ENCODE measurements around the gene MZF1.

MZF1 gene

DNA sequence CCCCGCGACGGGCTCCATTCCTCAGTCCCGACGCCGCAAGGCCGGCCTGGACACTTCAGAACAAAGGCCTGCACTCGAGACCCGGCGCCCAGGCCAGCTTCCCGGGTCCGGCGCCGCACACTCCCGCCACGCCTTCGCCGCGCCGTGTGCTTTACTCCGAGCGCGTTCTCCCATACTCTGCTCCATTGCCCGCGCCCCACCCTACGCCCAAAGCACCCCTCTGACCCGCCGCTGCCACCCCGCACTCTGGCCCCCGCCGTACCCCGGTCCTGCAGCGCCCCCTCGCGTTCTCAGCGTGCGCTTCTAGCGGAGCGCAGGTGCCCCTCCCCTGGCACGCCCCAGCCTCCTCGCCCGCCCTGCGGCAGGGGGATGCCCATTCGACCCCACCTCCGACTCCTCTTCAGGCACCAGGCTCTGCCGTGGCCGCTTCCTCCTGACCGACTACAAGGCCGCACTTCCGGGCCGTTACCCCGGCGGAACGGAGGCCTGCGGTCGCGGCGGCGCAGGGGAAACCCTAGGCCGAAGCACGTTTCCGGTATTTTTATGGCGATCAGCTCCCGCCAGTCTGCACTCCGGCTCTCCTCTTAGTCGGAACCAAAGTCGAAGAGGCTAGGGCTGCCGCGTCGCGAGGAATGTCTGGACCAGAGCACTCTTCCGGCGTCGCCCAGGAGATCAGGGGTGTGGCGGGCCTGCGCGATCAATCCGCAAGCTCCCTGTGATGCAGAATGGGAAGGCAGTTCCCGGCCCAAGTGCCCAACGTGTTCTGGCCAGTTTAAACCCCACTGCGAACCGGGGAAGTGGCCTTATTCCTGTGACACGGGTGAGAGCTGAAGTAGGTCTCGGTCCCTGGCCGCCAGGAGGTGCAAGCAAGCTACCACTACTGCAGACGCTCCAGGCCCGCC lies 53.5 kb downstream of the MZF1 start, which contains the start of gene ZBTB45:
Gene ZBTB45 (minus strand): TSS at position 456 of the 902 bp plus-strand sequence. CDS start 2,137 bp downstream, outside the sequence.
- H3K9ac ChIP-seq (ENCODE audit: low read depth, low read length): peak within 1 kb of the TSS; percentile 89
- peaks cover 21% of the 10 kb centered on the region for H3K4me1 ChIP-seq (ENCODE audit: insufficient read depth, low read length)
- no peaks in the 10 kb centered on the region for H3K9me3 ChIP-seq (ENCODE audit: control insufficient read depth, insufficient read depth, low read length)

DNA sequence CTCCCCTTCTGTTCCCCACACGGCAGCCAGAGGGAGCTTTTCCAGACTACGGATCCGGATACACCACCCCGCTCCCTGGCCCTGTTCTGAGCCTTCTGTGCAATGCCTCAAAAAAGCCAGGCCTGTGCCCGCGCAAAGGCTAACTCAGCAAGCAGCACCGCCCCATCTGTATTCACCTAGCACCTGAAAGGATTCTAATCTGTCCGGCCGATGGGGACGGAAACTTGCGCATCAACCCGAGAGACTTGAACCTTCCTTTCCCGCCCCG lies 54.1 kb downstream of the MZF1 start:
- Histone ChIP-seq H3K36me3 (ENCODE audit: insufficient read depth, low read length) (no peaks in the 10 kb centered on the region), H3K9ac (ENCODE audit: low read depth, low read length) (peak overlapping the region; percentile 89), H3K4me1 (ENCODE audit: insufficient read depth, low read length) (peaks cover 21% of the 10 kb centered on the region), H3K9me3 (ENCODE audit: control insufficient read depth, insufficient read depth, low read length) (no peaks in the 10 kb centered on the region)

More for the DNA sequence above, 53.5 kb downstream of the MZF1 start, which contains the start of gene ZBTB45:
- no peaks in the 10 kb centered on the region for H3K36me3 ChIP-seq (ENCODE audit: insufficient read depth, low read length)

DNA sequence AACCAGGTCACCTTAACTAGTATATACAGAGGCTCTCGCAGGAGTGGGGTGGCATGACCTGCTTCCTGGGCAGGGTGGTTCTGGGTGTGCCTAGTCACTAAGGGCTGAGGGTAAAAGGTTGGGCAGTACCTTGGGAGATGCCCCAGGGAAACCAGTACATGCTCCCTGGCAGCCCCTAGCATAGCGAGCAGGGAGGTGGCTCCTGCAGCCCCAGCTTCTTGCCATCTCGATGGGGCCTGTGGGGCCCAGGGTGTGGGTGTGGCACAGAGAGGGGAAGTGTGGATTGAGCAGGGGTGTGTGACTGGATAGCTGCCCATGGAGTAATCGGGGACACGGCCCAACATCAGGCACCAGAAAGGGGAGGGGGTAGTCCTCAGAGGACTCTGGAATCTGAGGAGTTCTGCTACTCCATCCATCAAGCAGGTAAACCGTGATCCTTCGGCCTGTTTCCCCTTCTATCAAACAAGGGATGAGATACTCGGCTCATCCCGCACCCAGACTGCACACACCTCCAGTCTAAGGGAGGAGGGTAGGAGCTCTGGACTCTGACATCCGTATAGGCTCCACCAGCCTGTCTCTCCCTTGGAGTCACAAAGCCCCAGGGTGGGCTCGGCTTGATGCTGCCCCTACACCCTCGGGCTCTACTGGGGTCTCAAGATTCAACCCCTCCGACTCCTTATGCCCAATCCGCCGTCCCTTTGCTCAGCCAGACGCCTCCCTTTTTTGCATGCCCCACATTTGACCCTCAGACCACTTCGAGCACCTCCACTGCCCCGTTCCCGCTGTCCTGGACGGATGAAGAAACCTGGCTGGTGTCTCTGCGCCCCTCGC lies 54.7 kb downstream of the MZF1 start:
- peak overlapping the region; percentile 89 for H3K9ac ChIP-seq (ENCODE audit: low read depth, low read length)
- H3K36me3 ChIP-seq (ENCODE audit: insufficient read depth, low read length): no peaks in the 10 kb centered on the region
- H3K9me3 ChIP-seq (ENCODE audit: control insufficient read depth, insufficient read depth, low read length): no peaks in the 10 kb centered on the region
- peaks cover 21% of the 10 kb centered on the region for H3K4me1 ChIP-seq (ENCODE audit: insufficient read depth, low read length)

DNA sequence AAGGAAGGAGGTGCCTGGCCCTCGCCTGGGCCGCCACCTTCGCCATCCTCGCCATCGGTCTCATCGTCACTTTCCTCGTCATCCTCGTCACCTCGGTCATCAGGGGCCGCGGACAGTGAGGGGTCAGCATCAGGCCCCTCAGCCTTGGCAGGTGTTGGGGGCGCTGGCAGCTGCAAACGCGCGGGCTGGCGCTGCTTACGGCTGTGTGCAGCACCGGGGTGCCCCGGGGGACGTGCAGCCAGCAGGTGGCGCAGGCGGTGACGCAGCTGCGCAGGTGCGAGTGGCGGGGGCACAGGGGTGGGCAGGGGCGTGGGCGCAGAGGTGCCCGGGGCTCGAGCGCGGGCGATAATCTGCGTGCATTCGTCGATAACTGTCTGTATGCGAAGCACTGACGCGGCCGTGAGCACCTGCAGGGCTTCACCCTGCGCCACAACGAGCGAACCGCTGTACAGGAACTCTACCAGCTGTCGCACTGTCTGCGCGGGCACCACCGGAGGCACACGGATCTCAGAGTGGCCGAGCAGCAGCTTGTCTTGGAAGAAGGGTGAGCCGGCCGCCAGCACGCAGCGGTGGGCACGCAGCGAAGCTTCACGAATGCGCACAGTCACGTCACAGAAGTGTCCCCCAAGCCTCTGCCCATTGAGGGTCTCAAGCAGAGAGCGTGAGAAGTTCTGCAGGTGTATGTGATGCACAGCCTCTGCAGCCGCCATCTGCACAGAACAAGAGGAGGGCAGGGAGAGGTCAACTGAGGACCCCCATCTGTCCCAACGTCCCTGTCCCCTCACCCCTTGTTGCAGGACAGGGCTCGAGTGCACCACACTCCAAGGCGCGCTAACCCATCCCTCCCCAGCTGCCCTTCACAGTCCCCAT lies 55.9 kb downstream of the MZF1 start:
- no peaks in the 10 kb centered on the region for H3K9me3 ChIP-seq (ENCODE audit: control insufficient read depth, insufficient read depth, low read length)
- H3K9ac ChIP-seq (ENCODE audit: low read depth, low read length): no peak overlapping the region
- H3K36me3 ChIP-seq (ENCODE audit: insufficient read depth, low read length): no peaks in the 10 kb centered on the region
- peaks cover 15% of the 10 kb centered on the region for H3K4me1 ChIP-seq (ENCODE audit: insufficient read depth, low read length)

DNA sequence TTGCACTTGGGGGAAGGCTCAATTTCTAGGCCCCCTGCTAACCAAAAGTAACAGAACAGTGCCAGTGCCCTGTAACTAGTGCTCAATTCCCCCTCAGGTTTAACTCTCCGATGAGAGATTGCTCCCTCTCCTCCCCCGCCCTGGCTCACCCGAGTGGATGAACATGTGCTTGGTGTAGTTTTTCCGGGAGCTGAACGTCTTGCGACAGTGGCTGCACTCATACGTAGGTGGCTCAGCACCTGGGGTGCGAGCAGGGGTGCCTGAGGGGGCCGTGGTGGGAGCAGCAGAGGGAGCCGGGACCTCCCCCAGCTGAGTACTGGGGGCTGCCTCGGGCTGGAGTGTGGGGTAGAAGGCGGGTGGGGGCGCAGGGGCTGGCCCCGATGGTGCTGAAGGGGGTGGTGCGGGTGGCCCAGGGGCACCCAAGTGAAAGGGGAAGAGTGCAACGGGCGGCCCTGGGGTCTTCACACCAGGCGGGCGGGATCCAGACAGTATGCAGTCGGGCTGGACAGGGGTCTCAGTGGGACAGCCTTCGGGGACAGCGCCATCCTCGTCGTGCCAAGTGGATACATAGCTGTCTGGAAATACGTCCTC lies 56.8 kb downstream of the MZF1 start:
- Histone ChIP-seq H3K4me1 (ENCODE audit: insufficient read depth, low read length) (peaks cover 10% of the 10 kb centered on the region), H3K9ac (ENCODE audit: low read depth, low read length) (no peak overlapping the region), H3K36me3 (ENCODE audit: insufficient read depth, low read length) (no peaks in the 10 kb centered on the region), H3K9me3 (ENCODE audit: control insufficient read depth, insufficient read depth, low read length) (no peaks in the 10 kb centered on the region)

DNA sequence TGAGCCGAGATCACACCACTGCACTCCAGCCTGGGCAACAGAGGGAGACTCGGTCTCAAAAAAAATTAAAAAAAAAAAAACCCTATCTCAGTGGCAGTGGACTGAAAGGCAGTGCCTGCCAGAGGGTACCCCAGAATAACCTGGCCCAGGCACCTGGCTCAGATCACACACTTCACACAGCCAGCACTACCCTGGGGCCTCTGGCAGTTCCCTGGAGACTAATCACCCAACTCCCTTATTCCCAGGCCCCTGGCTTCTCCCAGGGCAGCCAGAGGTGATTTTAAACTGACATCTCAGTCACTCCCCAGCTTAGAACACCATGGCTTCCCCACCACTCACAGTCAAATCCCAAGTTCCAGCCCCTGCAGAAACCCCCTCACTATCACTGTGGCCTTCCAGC lies 57.9 kb downstream of the MZF1 start:
- no peaks in the 10 kb centered on the region for H3K9me3 ChIP-seq (ENCODE audit: control insufficient read depth, insufficient read depth, low read length)
- no peak overlapping the region for H3K9ac ChIP-seq (ENCODE audit: low read depth, low read length)
- H3K36me3 ChIP-seq (ENCODE audit: insufficient read depth, low read length): no peaks in the 10 kb centered on the region
- H3K4me1 ChIP-seq (ENCODE audit: insufficient read depth, low read length): peaks cover 8% of the 10 kb centered on the region; the same call in 1 of the 2 replicates

DNA sequence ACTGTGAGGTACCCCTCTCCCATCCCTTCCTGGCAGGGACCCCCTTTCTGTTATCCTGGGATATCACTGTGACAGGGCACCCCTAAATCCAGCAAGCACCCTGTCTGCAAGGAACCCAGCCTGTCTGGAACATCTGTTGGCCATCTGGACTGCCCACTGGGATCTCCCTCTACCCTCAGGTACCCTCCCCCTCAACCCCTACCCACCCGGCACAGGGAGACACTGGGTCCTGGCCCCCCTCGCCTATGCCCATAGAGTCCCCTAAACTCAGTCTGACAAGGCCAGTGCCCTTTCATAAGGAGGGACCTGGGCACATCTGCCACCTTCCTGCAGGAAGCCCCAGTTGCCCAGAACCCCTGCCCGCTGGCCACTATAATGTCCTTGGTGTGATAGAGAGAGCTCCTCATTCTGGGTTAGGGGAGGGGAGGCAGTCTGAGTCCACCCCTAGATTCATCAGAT lies 58.5 kb downstream of the MZF1 start:
- H3K4me1 ChIP-seq (ENCODE audit: insufficient read depth, low read length): peaks cover 8% of the 10 kb centered on the region; the same call in 1 of the 2 replicates
- peak overlapping the region; percentile 67 for H3K9ac ChIP-seq (ENCODE audit: low read depth, low read length)
- H3K36me3 ChIP-seq (ENCODE audit: insufficient read depth, low read length): no peaks in the 10 kb centered on the region
- H3K9me3 ChIP-seq (ENCODE audit: control insufficient read depth, insufficient read depth, low read length): no peaks in the 10 kb centered on the region

DNA sequence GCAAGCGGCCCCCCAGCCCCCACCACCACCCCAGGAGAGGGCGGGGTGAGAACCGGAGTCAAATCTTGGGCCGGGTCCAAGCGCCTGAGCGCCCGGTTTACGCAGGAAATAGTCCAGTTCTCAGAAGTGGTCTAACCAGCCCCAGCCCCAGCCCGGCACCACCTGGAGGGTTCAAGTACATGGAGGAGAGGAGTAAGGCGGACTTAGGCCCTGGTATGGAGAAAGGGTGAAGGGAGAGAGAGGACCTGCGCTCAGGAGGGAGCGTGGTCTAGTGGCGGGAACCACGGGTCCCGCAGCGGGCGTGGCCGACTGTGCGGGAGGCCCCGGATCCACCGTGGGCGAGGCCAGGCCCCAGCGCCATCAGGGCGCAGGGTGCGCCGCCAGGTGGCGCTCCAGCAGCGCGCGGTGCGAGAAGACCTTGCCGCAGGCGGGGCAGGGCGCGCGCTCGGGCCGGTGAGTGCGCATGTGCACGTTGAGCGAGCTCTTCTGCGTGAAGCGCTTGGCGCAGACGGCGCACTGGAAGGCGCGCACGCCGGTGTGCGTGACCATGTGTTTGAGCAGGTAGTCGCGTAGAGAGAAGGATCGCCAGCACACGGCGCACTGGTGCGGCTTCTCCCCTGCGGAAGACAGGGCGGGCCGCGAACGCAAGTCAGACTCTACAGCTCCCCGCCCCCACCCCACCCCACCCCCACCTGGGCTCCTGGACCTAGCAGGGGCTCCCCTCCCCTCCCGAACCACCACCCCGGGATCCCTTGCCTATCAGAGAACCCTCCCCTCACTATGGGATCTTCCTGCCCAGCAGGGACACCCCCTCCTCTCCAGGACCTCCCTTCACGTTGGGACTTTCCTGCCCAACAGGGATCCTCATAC lies 59.2 kb downstream of the MZF1 start:
- no peaks in the 10 kb centered on the region for H3K36me3 ChIP-seq (ENCODE audit: insufficient read depth, low read length)
- H3K4me1 ChIP-seq (ENCODE audit: insufficient read depth, low read length): peaks cover 8% of the 10 kb centered on the region; the same call in 1 of the 2 replicates
- H3K9me3 ChIP-seq (ENCODE audit: control insufficient read depth, insufficient read depth, low read length): no peaks in the 10 kb centered on the region
- peak overlapping the region; percentile 67 for H3K9ac ChIP-seq (ENCODE audit: low read depth, low read length)

DNA sequence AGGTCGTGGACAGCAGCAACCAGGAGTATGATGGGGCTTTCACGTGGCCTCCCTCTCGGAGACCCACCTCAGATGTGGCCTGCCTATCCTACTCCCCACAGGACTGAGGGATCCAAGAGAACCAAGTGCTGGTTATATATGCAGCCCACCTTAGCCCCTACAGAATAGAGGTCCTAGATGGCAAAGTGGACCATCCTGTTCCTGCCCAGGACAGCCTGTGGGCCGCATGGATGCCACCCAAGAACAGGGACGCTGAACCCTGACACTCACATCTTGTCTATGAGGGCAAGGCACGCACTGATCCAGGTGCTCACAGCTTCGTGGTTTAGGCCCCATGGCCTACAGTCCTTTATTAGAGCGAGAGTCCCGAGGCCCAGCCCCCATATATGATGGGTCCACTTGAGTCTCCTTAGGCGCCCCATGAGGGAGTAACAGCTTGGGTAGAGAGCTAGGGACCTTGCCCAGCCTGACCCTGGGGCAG lies 59.9 kb downstream of the MZF1 start:
- Histone ChIP-seq H3K4me1 (ENCODE audit: insufficient read depth, low read length) (peaks cover 8% of the 10 kb centered on the region; the same call in 1 of the 2 replicates), H3K9me3 (ENCODE audit: control insufficient read depth, insufficient read depth, low read length) (no peaks in the 10 kb centered on the region), H3K9ac (ENCODE audit: low read depth, low read length) (peak overlapping the region; percentile 44; the same call in 1 of the 2 replicates), H3K36me3 (ENCODE audit: insufficient read depth, low read length) (no peaks in the 10 kb centered on the region)

Data from ES-I3 (cell line).